Transverse colon (tissue), 4 donors: ENCODE measurements around the gene PCBD1. TPM values are rescaled to one million over a fixed set of nuclear protein-coding genes. Genes with fewer than 3 reads are reported as not detected.

ENCODE experiments used
- DNase-seq: peaks from one replicate; pipeline ENCODE4 v3.0.0-alpha.2; 2019
- H3K27ac ChIP-seq, 4 donors: fragments of 200-600 bp; sonication (generic); 2 replicates each; pipeline ENCODE4 v1.5.1; 2016 to 2018; ENCODE audit warnings: inconsistent platforms in 4 of 4
- H3K27me3 ChIP-seq: fragments of 200-600 bp; sonication (generic); 2 replicates; pipeline ENCODE4 v1.5.1; 2017; ENCODE audit warnings: inconsistent platforms
- H3K36me3 ChIP-seq, 4 donors: fragments of 200-600 bp; sonication (generic); 2 replicates each; pipeline ENCODE4 v1.5.1; 2017 to 2019; ENCODE audit warnings: inconsistent platforms in 4 of 4
- H3K4me1 ChIP-seq, 4 donors: fragments of 200-600 bp; sonication (generic); 2 replicates each; pipeline ENCODE4 v1.5.1; 2017 to 2020; ENCODE audit warnings: inconsistent platforms in 4 of 4
- H3K4me3 ChIP-seq, 4 donors: fragments of 200-600 bp; sonication (generic); 1 replicate in 1 of 4; 2 replicates in 3 of 4; pipeline versions ENCODE4 v1.5.1 to v1.6.1; 2017 to 2019; ENCODE audit warnings: inconsistent platforms in 4 of 4
- H3K9me3 ChIP-seq, 2 donors: fragments of 200-600 bp; sonication (generic); 2 replicates each; pipeline ENCODE4 v1.5.1; 2017 to 2019; ENCODE audit warnings: inconsistent platforms in 2 of 2
- CTCF ChIP-seq, 5 experiments: fragments of 200-600 bp in 3 of 5; fragments of 450-650 bp in 2 of 5; sonication (generic) in 3 of 5; IDR thresholded peaks; 1 replicate in 2 of 5; 2 replicates in 3 of 5; pipeline ENCODE4 v1.5.1; 2016 to 2017; ENCODE audit warnings: antibody characterized with exemption in 5 of 5, inconsistent platforms in 3 of 5, mild to moderate bottlenecking in 2 of 5, moderate library complexity in 1 of 5
- EP300 ChIP-seq: sonication (generic); formaldehyde crosslinking; IDR thresholded peaks from one replicate; pipeline ENCODE4 v1.6.1; 2017; ENCODE audit warnings: antibody characterized with exemption, low read depth
- POLR2A ChIP-seq: fragments of 450-650 bp; IDR thresholded peaks from one replicate; pipeline ENCODE4 v1.6.1; 2016; ENCODE audit warnings: antibody characterized with exemption, mild to moderate bottlenecking, moderate library complexity
- POLR2AphosphoS5 ChIP-seq, 3 donors: sonication (generic); formaldehyde crosslinking; IDR thresholded peaks; one replicate each; pipeline ENCODE4 v1.6.1; 2016; ENCODE audit warnings: antibody characterized with exemption in 3 of 3
- WGBS, 2 donors: methylation state at CpG; one replicate each; pipeline ENCODE4 v1.1.5; 2018; ENCODE audit warnings: low coverage in 1 of 2; 5-methylcytosine and 5-hydroxymethylcytosine counted together
- in situ Hi-C, 4 donors: fragments of 200-750 bp; cut with MboI; loops; one replicate each; pipeline versions ENCODE4 v1.15.0 to v1.15.1; 2017; ENCODE audit warnings: low sequenced_read_pairs in 3 of 4, low pct_ligation_motif_present in 1 of 4, low pct_unique_long_range_greater_than_20kb in 1 of 4
- intact Hi-C: fragments of 100-400 bp; cut with DNase I; formaldehyde crosslinking; loops from one replicate; pipeline ENCODE4 v1.15.1; 2023; ENCODE audit warnings: low total_unique reads
- total RNA-seq, 4 donors: library from RNA; depleted of rRNA; stranded (reverse); fragments of >200 nt; gene quantifications; one replicate each; pipeline ENCODE4 v1.1.0, GENCODE V29; 2016

Gene PCBD1
- total RNA-seq, 4 donors from 2014 or later = 21.7 to 69.6 (median 44.8) TPM

DNA sequence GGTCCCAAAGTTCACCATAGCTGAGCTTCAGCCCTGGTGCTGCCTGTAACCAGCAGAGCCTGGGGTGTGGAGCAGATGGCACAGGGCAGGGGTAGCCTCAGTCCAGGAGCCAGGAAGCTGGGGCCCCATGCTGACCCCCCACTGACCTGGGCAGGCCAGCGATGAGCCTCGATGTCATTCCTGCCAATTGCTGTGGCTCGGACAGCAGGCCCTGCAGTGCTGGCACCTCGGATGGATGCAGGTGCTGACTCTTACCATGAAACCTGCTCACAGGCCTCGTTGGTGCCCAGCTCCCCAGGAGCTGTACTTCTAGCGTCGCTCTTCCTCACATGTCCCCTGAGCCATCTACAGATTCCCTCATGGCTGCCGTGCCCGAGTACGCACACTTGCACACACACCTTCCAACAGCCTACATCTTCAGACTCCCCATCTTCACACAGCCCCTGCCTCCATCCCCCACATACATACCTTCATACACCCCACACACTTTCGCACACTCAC is 46.8 kb upstream of the PCBD1 start:
- TF ChIP-seq CTCF (IDR thresholded peaks at IDR 0.05) (no peak), POLR2AphosphoS5 (IDR thresholded peaks at IDR 0.05) (no peak), EP300 (no peak), POLR2A (no peak)
- no peaks in the 10 kb centered on the region for H3K4me1 ChIP-seq
- 87 to 100% methylated on average over 1 to 11 of the region's 11 CpGs for WGBS, 2 donors
- no peak overlapping the region for H3K27ac ChIP-seq
- peaks cover 13% of the 10 kb centered on the region for H3K27me3 ChIP-seq
- in situ Hi-C loops (loop anchor here in 2 of 4 donors (10.0 to 25.0 kb wide), 3 partner anchors 252 to 350 kb away; no protein-coding TSS in a partner anchor), intact Hi-C loops (no loop called here)
- H3K4me3 ChIP-seq = no peak overlapping the region
- no peaks in the 10 kb centered on the region for H3K36me3 ChIP-seq
- DNase-seq = no peak
- no peaks in the 10 kb centered on the region for H3K9me3 ChIP-seq

GRCh38 chr10:70934701-70935100 is 46.3 kb upstream of the PCBD1 start:
- H3K9me3 ChIP-seq = no peaks in the 10 kb centered on the region
- peaks cover 16% of the 10 kb centered on the region for H3K27me3 ChIP-seq
- no peaks in the 10 kb centered on the region for H3K36me3 ChIP-seq
- in situ Hi-C loops = loop anchor here in 2 of 4 donors (10.0 to 25.0 kb wide), 3 partner anchors 253 to 350 kb away; no protein-coding TSS in a partner anchor
- no peak overlapping the region for H3K27ac ChIP-seq
- intact Hi-C loops = no loop called here
- H3K4me3 ChIP-seq = no peak overlapping the region
- 75% methylated on average over 1 of the region's 1 CpG; no CpG with 5 or more reads in 1 of the 2 donors for WGBS, 2 donors
- TF ChIP-seq POLR2A (no peak), POLR2AphosphoS5 (IDR thresholded peaks at IDR 0.05) (no peak), CTCF (IDR thresholded peaks at IDR 0.05) (no peak), EP300 (no peak)
- H3K4me1 ChIP-seq = no peaks in the 10 kb centered on the region
- no peak for DNase-seq

- DNase-seq = peak; percentile 19
- Histone ChIP-seq H3K36me3 (no peaks in the 10 kb centered on the region), H3K4me1 (no peaks in the 10 kb centered on the region), H3K27me3 (peaks cover 16% of the 10 kb centered on the region), H3K27ac (no peak overlapping the region), H3K4me3 (no peak overlapping the region), H3K9me3 (no peaks in the 10 kb centered on the region)
- TF ChIP-seq CTCF (IDR thresholded peaks at IDR 0.05) = no peak
- TF ChIP-seq POLR2A = no peak
- TF ChIP-seq EP300 = no peak
- TF ChIP-seq POLR2AphosphoS5 (IDR thresholded peaks at IDR 0.05) = peak in 2 of 3 donors; percentile 26 to 58
- in situ Hi-C loops = loop anchor here in 2 of 4 donors (10.0 to 25.0 kb wide), 3 partner anchors 255 to 352 kb away; no protein-coding TSS in a partner anchor
- 53% methylated on average over 9 of the region's 9 CpGs; no CpG with 5 or more reads in 1 of the 2 donors for WGBS, 2 donors
- intact Hi-C loops = no loop called here
Observed at GRCh38 chr10:70932392-70933196, 44.2 kb upstream of the PCBD1 start.

GRCh38 chr10:70931168-70931815 is 42.9 kb upstream of the PCBD1 start:
- Histone ChIP-seq H3K27me3 (peaks cover 16% of the 10 kb centered on the region), H3K27ac (no peak overlapping the region), H3K36me3 (no peaks in the 10 kb centered on the region), H3K4me3 (no peak overlapping the region), H3K4me1 (no peaks in the 10 kb centered on the region), H3K9me3 (no peaks in the 10 kb centered on the region)
- no peak for TF ChIP-seq EP300
- TF ChIP-seq POLR2A = no peak
- no peak for TF ChIP-seq POLR2AphosphoS5 (IDR thresholded peaks at IDR 0.05)
- TF ChIP-seq CTCF (IDR thresholded peaks at IDR 0.05) = no peak
- in situ Hi-C loops (loop anchor here in 2 of 4 donors (10.0 to 25.0 kb wide), 3 partner anchors 256 to 354 kb away; no protein-coding TSS in a partner anchor), intact Hi-C loops (no loop called here)
- no peak for DNase-seq
- 79 to 100% methylated on average over 1 to 15 of the region's 15 CpGs for WGBS, 2 donors
